A673 (cell line): ENCODE data around the gene TNFRSF21.

ENCODE experiments used
- CTCF ChIP-seq: fragments of 300-800, 200-600 bp; sonication (generic); conservative IDR thresholded peaks from 2 replicates; pipeline ENCODE4 v1.5.1; 2017; ENCODE audit warnings: low read depth, mild to moderate bottlenecking, antibody characterized with exemption, low read length, moderate library complexity, mixed read lengths
- EZH2 ChIP-seq: fragments of 200-600 bp; sonication (generic); IDR thresholded peaks from 2 replicates; pipeline ENCODE4 v1.6.1; 2017; ENCODE audit warnings: borderline replicate concordance, low read depth, mild to moderate bottlenecking, mixed read lengths, antibody characterized with exemption, low read length; ENCODE audit not compliant: poor library complexity, severe bottlenecking

DNA sequence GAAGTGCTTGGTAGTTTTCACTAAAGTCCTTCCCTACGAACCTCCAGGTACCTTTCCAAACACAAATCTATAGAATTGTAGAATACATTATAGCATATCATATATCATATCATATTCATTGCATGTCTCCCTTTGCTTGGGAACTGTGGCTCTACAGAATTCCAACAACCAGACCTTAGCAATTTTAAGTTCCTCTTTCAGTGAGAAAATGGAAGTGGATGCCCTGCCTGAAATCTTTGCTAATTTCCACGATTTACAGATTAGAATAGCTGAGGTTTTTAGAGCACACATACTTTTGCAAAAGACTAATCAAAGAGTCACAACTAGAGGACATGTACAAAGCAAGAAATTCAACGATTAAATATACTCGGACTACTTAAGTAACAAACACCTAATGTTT is 78.6 kb downstream of the TNFRSF21 start:
- TF ChIP-seq CTCF: no peak
- no peak for TF ChIP-seq EZH2
